Testis (tissue), 3 donors: ENCODE results near the gene CA14. TPM values are rescaled to one million over a fixed set of nuclear protein-coding genes. Genes with fewer than 3 reads are reported as not detected.
"Not testable (repeated sequence)": the region's sequence is repeated elsewhere in the genome, so short reads cannot be mapped to it uniquely, and the experiment has no call there.

ENCODE experiments used
- DNase-seq: peaks from one replicate; pipeline ENCODE4 v3.0.0-alpha.2; 2019
- H3K27ac ChIP-seq, 2 donors: fragments of 200-600 bp; sonication (generic); one replicate each; pipeline ENCODE4 v1.5.1; 2019
- H3K27me3 ChIP-seq: fragments of 200-600 bp; sonication (generic); one replicate; pipeline ENCODE4 v1.5.1; 2019
- H3K36me3 ChIP-seq: fragments of 200-600 bp; sonication (generic); one replicate; pipeline ENCODE4 v1.5.1; 2017; ENCODE audit warnings: low read depth; ENCODE audit errors: missing control alignments
- H3K4me1 ChIP-seq: fragments of 200-600 bp; sonication (generic); one replicate; pipeline ENCODE4 v1.5.1; 2019
- H3K4me3 ChIP-seq, 2 donors: fragments of 200-600 bp; sonication (generic); one replicate each; pipeline ENCODE4 v1.5.1; 2017 to 2019
- H3K9me3 ChIP-seq: fragments of 200-600 bp; sonication (generic); one replicate; pipeline ENCODE4 v1.5.1; 2017
- POLR2A ChIP-seq: fragments of 450-650 bp; IDR thresholded peaks from one replicate; pipeline ENCODE4 v1.6.1; 2017; ENCODE audit warnings: antibody characterized with exemption, mild to moderate bottlenecking, moderate library complexity
- WGBS, 2 donors: methylation state at CpG; one replicate each; pipeline ENCODE4 v1.1.5; 2018; 5-methylcytosine and 5-hydroxymethylcytosine counted together
- intact Hi-C: fragments of 100-400 bp; cut with DNase I; formaldehyde crosslinking; loops from one replicate; pipeline ENCODE4 v1.15.1; 2023; ENCODE audit warnings: low total_unique reads
- polyA plus RNA-seq: library from polyadenylated mRNA; stranded (reverse); fragments of 350-450 nt; fragmentation: Illumina TruSeq; extraction: RNeasy Lipid Tissue Mini Kit (QIAGEN cat#74804); gene quantifications from one replicate; pipeline ENCODE4 v1.2.3, GENCODE V29; 2014; ENCODE audit warnings: low read depth, low replicate concordance; ENCODE audit not compliant: insufficient read depth
- total RNA-seq, 2 donors: library from RNA; depleted of rRNA; stranded (reverse); fragments of >200 nt; gene quantifications; one replicate each; pipeline ENCODE4 v1.2.3, GENCODE V29; 2016
- TF ChIP-seq, protein P1 (sequence below), 3 experiments: fragments of 450-650 bp in 2 of 3; fragments of 200-600 bp in 1 of 3; sonication (generic) in 1 of 3; IDR thresholded peaks; one replicate each; pipeline ENCODE4 v1.5.1; 2016 to 2019; ENCODE audit warnings: antibody characterized with exemption in 3 of 3, mild to moderate bottlenecking in 2 of 3, moderate library complexity in 1 of 3

Gene CA14
- total and polyA plus RNA-seq, 3 donors from 2014 or later: 0.25 to 0.98 TPM; not detected in 1

DNA sequence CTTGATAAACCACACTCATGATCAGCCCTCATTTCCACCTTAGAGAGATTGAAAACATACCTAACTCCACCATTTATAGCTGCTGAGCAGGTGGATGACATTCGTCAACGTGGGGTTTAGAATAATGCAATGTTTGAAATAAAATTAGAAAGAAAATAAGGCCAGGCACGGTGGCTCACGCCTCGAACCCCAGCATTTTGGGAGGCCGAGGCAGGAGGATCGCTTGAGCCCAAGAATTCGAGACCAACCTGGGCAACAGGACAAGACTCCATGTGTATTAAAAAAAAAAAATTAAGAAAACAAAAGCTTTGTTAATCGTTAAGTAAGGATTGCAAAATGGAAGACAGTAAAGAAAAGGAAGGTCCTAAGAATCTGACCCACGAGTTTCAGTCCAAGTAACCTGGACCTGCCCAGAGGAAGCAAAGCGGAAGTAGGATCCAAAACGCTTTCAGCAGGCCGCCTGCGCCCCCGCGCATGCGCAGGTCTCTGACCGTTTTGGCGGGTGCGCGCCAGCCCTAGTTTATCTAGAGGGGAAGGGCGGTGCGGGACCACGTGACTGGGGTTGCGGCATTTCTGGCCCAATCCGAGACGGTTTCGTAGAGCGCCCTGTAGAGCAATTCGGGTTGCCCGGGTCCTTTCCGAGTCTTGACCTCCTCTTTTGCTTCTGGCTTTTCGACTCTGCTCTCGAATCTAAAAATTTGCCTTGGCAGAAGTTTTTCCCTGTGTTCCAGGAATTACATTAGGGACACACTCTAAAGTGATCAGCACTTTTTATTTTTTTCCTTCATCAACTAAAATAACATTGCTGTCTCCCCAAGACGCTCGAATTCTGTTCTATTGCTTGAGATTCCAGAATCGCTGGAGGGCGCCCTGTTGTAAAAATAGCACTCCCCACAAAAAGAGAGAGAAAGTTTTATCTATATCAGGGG, 44.1 kb upstream of the CA14 start:
- 11 to 12% methylated on average over 36 to 38 of the region's 38 CpGs for WGBS, 2 donors

DNA sequence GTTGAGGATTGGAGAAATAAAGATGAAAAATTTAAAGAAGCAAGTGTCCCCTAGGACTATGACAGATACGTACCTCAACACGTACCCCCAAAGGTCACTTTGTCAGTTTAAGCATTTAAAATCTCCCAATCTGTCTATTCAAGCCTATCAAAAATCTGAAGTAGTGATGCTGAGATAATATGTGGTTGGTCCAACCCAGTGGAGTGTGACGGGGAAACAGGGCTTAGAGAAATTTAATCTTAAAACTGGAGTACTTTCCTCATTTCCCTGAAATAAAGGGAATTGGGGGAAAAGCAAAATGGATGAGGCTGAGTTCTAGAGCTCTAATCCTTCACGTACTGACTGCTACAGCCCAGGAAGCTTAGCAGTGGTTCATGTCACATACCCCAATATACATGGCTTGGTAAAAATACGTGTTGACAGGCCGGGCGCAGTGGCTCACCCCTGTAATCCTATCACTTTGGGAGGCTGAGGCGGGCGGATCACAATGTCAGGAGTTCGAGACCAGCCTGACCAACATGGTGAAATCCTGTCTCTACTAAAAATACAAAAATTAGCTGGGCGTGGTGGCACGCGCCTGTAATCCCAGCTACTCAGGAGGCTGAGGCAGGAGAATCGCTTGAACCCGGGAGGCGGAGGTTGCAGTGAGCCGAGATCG, 43.3 kb upstream of the CA14 start:
- Histone ChIP-seq H3K4me3 (peak overlapping the region; percentile 42 to 52), H3K27ac (peak overlapping the region; percentile 55 to 84)
- intact Hi-C loops, DNase-seq, H3K27me3 ChIP-seq, H3K4me1 ChIP-seq, H3K36me3 ChIP-seq, H3K9me3 ChIP-seq: not testable (repeated sequence)
- WGBS, 2 donors: 47 to 53% methylated on average over 16 to 18 of the region's 18 CpGs

More for the DNA sequence above, 44.1 kb upstream of the CA14 start:
- Histone ChIP-seq H3K36me3 (no peaks in the 10 kb centered on the region), H3K27ac (peak overlapping the region; percentile 55 to 84), H3K27me3 (no peaks in the 10 kb centered on the region), H3K4me1 (peaks cover 3% of the 10 kb centered on the region), H3K4me3 (peak overlapping the region; percentile 42 to 52), H3K9me3 (no peaks in the 10 kb centered on the region)
- peak; percentile 97 for DNase-seq
- intact Hi-C loops: no loop called here
- TF ChIP-seq POLR2A: no peak
- TF ChIP-seq, protein P1, sequence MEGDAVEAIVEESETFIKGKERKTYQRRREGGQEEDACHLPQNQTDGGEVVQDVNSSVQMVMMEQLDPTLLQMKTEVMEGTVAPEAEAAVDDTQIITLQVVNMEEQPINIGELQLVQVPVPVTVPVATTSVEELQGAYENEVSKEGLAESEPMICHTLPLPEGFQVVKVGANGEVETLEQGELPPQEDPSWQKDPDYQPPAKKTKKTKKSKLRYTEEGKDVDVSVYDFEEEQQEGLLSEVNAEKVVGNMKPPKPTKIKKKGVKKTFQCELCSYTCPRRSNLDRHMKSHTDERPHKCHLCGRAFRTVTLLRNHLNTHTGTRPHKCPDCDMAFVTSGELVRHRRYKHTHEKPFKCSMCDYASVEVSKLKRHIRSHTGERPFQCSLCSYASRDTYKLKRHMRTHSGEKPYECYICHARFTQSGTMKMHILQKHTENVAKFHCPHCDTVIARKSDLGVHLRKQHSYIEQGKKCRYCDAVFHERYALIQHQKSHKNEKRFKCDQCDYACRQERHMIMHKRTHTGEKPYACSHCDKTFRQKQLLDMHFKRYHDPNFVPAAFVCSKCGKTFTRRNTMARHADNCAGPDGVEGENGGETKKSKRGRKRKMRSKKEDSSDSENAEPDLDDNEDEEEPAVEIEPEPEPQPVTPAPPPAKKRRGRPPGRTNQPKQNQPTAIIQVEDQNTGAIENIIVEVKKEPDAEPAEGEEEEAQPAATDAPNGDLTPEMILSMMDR (IDR thresholded peaks at IDR 0.05): peak in 1 of 3 experiments; percentile 12

DNA sequence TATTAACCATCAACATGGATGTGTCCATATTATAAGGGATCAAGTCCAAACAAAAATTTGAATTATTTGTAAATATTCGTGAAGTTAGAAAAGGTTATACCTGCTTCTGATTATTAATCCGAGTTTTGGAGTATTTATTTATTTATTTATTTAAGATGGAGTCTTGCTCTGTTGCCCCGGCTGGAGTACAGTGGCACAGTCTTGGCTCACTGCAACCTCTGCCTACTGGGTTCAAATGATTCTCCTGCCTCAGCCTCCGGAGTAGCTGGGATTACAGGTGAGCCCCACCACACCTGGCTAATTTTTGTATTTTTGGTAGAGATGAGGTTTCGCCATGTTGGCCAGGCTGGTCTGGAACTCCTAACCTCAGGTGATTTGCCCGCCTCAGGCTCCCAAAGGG, 41.7 kb upstream of the CA14 start:
- H3K4me1 ChIP-seq, H3K27me3 ChIP-seq, H3K27ac ChIP-seq, intact Hi-C loops, DNase-seq, H3K36me3 ChIP-seq, H3K4me3 ChIP-seq, H3K9me3 ChIP-seq: not testable (repeated sequence)
- WGBS, 2 donors: 76 to 87% methylated on average over 6 of the region's 6 CpGs

DNA sequence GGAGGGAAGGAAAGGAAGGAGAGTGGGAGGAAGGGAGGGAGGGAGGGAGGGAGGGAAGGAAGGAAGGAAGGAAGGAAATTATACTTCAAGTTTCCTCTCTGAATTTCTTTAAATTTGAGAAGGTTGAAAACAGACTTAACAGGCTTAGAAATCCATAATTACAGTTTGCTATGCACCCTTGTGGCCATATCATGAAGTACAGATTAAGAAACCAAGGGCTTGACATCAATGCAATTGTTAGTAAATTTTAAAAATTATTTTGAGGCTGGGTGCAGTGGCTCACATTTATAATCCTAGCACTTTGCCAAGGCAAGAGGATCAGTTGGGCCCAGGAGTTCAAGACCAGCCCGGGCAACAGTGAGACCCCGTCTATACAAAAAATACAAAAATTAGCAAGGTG, 36.0 kb upstream of the CA14 start:
- TF ChIP-seq, protein P1 (IDR thresholded peaks at IDR 0.05): peak in 1 of 3 experiments; percentile 55
- TF ChIP-seq POLR2A: no peak
- H3K4me3 ChIP-seq: no peak overlapping the region
- H3K36me3 ChIP-seq: no peaks in the 10 kb centered on the region
- no peaks in the 10 kb centered on the region for H3K27me3 ChIP-seq
- no peak overlapping the region for H3K27ac ChIP-seq
- intact Hi-C loops: no loop called here
- H3K4me1 ChIP-seq: no peaks in the 10 kb centered on the region
- H3K9me3 ChIP-seq: no peaks in the 10 kb centered on the region
- 93 to 95% methylated on average over 2 of the region's 2 CpGs for WGBS, 2 donors
- DNase-seq: no peak

GRCh38 chr1:150224983-150225382, 32.6 kb upstream of the CA14 start:
- Histone ChIP-seq H3K4me3 (no peak overlapping the region), H3K27me3 (no peaks in the 10 kb centered on the region), H3K4me1 (no peaks in the 10 kb centered on the region), H3K36me3 (no peaks in the 10 kb centered on the region), H3K27ac (no peak overlapping the region), H3K9me3 (no peaks in the 10 kb centered on the region)
- TF ChIP-seq POLR2A: no peak
- TF ChIP-seq, protein P1 (IDR thresholded peaks at IDR 0.05): no peak
- WGBS, 2 donors: 90 to 96% methylated on average over 1 of the region's 1 CpG
- DNase-seq: no peak
- intact Hi-C loops: no loop called here
